IMR-90 (cell line): ENCODE data around the gene GDPD5.

Experiments used
- BHLHE40 ChIP-seq: fragments of 150-350 bp; IDR thresholded peaks from 2 replicates; pipeline ENCODE4 v1.6.1; 2016; ENCODE audit warnings: mild to moderate bottlenecking, low read depth, low read length
- CEBPB ChIP-seq: IDR thresholded peaks from 2 replicates; pipeline ENCODE4 v1.6.1; 2012; ENCODE audit warnings: low read depth, low read length, improper control_type of control experiment
- CHD1 ChIP-seq: IDR thresholded peaks from 2 replicates; pipeline ENCODE4 v1.6.1; 2012; ENCODE audit warnings: low read depth, low read length, improper control_type of control experiment
- FOS ChIP-seq: fragments of 150-350 bp; IDR thresholded peaks from 2 replicates; pipeline ENCODE4 v1.6.1; 2016; ENCODE audit warnings: low read depth, low read length
- MAZ ChIP-seq: IDR thresholded peaks from 2 replicates; pipeline ENCODE4 v1.6.1; 2012; ENCODE audit warnings: low read depth, mild to moderate bottlenecking, low read length, improper control_type of control experiment, moderate library complexity, borderline replicate concordance
- MXI1 ChIP-seq: IDR thresholded peaks from 2 replicates; pipeline ENCODE4 v1.6.1; 2012; ENCODE audit warnings: low read depth, mild to moderate bottlenecking, low read length, moderate library complexity, borderline replicate concordance
- POLR2A ChIP-seq: IDR thresholded peaks from 2 replicates; pipeline ENCODE4 v1.6.1; 2012; ENCODE audit warnings: mild to moderate bottlenecking, low read depth, low read length
- RAD21 ChIP-seq: IDR thresholded peaks from 2 replicates; pipeline ENCODE4 v1.6.1; 2012; ENCODE audit warnings: low read length, improper control_type of control experiment
- RCOR1 ChIP-seq: IDR thresholded peaks from 2 replicates; pipeline ENCODE4 v1.6.1; 2012; ENCODE audit warnings: mild to moderate bottlenecking, low read length, improper control_type of control experiment; ENCODE audit not compliant: insufficient replicate concordance
- RFX5 ChIP-seq: IDR thresholded peaks from 2 replicates; pipeline ENCODE4 v1.8.0; 2012; ENCODE audit warnings: low read depth, mild to moderate bottlenecking, low read length, moderate library complexity
- SMC3 ChIP-seq: fragments of 150-350 bp; IDR thresholded peaks from 2 replicates; pipeline ENCODE4 v1.6.1; 2016; ENCODE audit warnings: low read depth, mild to moderate bottlenecking, antibody characterized with exemption, low read length, moderate library complexity
- TF ChIP-seq, protein P1 (sequence below): conservative IDR thresholded peaks from 2 replicates; pipeline ENCODE4 v1.5.1; 2012; ENCODE audit warnings: mild to moderate bottlenecking, low read depth, low read length, improper control_type of control experiment
- TF ChIP-seq, protein P2 (sequence below): fragments of 150-350 bp; IDR thresholded peaks from 2 replicates; pipeline ENCODE4 v1.6.1; 2016; ENCODE audit warnings: low read depth, mild to moderate bottlenecking, low read length, moderate library complexity, borderline replicate concordance
- TF ChIP-seq, protein P3 (sequence below): fragments of 150-350 bp; IDR thresholded peaks from 2 replicates; pipeline ENCODE4 v1.6.1; 2017; ENCODE audit warnings: mild to moderate bottlenecking, antibody characterized with exemption, low read length, low read depth

DNA sequence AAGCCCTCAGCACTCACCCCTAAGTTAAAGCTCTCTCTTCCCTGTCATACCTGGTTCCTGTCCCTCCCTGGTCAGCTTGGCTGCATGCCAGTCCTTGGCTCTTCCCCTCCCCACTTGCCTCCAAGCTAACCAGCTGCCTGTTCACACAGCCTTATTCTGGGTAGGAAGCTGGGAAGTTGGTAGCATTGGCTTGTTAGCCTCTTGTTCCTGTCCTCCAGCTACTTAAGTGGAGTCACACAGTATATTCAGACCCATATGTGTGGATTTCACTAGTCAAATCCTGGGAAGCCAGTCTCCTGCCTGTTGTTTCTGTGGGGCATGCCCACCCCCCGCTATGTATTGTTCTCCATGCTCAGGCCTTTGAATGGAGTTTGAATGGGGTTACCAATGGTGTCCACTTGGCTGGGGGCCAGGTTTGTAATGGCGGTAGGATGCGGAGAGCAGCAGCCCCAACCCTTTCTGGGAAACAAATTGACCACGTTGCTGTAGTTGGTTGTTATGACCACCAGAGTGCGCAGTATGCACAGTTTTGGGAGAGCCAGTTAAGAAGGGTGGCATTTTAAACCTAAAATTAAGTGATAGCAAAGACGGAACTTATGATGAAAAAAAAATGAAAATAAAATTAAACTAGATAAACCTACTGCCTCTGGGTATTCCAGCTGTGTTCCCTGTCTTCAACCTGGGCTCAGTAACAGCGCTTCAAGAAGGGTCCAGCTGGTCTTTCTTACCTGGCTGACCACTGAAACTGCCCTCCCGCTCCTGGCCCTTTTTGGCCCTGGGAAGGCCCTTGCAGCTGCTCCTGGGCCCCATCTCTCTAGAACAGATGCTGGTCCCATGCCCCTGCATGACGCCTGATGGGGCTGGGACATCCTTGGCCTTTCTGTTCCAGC, 137.1 kb downstream of the GDPD5 start:
- no peak for TF ChIP-seq RFX5
- TF ChIP-seq, protein P1, sequence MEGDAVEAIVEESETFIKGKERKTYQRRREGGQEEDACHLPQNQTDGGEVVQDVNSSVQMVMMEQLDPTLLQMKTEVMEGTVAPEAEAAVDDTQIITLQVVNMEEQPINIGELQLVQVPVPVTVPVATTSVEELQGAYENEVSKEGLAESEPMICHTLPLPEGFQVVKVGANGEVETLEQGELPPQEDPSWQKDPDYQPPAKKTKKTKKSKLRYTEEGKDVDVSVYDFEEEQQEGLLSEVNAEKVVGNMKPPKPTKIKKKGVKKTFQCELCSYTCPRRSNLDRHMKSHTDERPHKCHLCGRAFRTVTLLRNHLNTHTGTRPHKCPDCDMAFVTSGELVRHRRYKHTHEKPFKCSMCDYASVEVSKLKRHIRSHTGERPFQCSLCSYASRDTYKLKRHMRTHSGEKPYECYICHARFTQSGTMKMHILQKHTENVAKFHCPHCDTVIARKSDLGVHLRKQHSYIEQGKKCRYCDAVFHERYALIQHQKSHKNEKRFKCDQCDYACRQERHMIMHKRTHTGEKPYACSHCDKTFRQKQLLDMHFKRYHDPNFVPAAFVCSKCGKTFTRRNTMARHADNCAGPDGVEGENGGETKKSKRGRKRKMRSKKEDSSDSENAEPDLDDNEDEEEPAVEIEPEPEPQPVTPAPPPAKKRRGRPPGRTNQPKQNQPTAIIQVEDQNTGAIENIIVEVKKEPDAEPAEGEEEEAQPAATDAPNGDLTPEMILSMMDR, result peak; percentile 93
- no peak for TF ChIP-seq POLR2A
- TF ChIP-seq BHLHE40, result no peak
- no peak for TF ChIP-seq CEBPB
- peak; percentile 80 for TF ChIP-seq SMC3
- TF ChIP-seq RCOR1, result no peak
- TF ChIP-seq MAZ, result peak; percentile 56; the same call in 1 of the 2 replicates
- TF ChIP-seq, protein P2, sequence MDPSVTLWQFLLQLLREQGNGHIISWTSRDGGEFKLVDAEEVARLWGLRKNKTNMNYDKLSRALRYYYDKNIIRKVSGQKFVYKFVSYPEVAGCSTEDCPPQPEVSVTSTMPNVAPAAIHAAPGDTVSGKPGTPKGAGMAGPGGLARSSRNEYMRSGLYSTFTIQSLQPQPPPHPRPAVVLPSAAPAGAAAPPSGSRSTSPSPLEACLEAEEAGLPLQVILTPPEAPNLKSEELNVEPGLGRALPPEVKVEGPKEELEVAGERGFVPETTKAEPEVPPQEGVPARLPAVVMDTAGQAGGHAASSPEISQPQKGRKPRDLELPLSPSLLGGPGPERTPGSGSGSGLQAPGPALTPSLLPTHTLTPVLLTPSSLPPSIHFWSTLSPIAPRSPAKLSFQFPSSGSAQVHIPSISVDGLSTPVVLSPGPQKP, result no peak
- TF ChIP-seq RAD21, result peak; percentile 91
- TF ChIP-seq, protein P3, sequence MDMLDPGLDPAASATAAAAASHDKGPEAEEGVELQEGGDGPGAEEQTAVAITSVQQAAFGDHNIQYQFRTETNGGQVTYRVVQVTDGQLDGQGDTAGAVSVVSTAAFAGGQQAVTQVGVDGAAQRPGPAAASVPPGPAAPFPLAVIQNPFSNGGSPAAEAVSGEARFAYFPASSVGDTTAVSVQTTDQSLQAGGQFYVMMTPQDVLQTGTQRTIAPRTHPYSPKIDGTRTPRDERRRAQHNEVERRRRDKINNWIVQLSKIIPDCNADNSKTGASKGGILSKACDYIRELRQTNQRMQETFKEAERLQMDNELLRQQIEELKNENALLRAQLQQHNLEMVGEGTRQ, result no peak
- no peak for TF ChIP-seq FOS
- no peak for TF ChIP-seq MXI1
- no peak for TF ChIP-seq CHD1
